ENCODE measurements around the gene ATP2B1.
A peak's percentile ranks its signal among the peaks of the same experiment; 100 is the strongest.

Gene ATP2B1

GRCh38 chr12:89649139-89649538 lies 59.5 kb downstream of the ATP2B1 start:
- TF ChIP-seq CTCF (IDR thresholded peaks at IDR 0.05; ENCODE audit: low read depth, low read length): no peak
- no peak for DNase-seq
- Histone ChIP-seq H3K4me3 (ENCODE audit: low read depth, low read length) (no peak overlapping the region), H3K36me3 (peaks cover 52% of the 10 kb centered on the region), H3K27ac (no peak overlapping the region), H3K9me3 (ENCODE audit: severe bottlenecking) (no peaks in the 10 kb centered on the region), H3K27me3 (ENCODE audit: insufficient read depth, low read depth, severe bottlenecking) (no peaks in the 10 kb centered on the region)

GRCh38 chr12:89648211-89648930 lies 60.3 kb downstream of the ATP2B1 start:
- Histone ChIP-seq H3K27ac (no peak overlapping the region; the same call in 1 of the 2 replicates), H3K36me3 (peaks cover 49% of the 10 kb centered on the region)
- DNase-seq: no peak

GRCh38 chr12:89645434-89645833 lies 63.2 kb downstream of the ATP2B1 start:
- Histone ChIP-seq H3K9me3 (ENCODE audit: severe bottlenecking) (no peaks in the 10 kb centered on the region), H3K27me3 (ENCODE audit: insufficient read depth, low read depth, severe bottlenecking) (no peaks in the 10 kb centered on the region), H3K4me3 (ENCODE audit: low read depth, low read length) (no peak overlapping the region), H3K27ac (peak overlapping the region; percentile 47; the same call in 1 of the 2 replicates), H3K36me3 (peaks cover 48% of the 10 kb centered on the region)
- no peak for DNase-seq
- TF ChIP-seq CTCF (IDR thresholded peaks at IDR 0.05; ENCODE audit: low read depth, low read length): no peak

More at GRCh38 chr12:89648211-89648930, 60.3 kb downstream of the ATP2B1 start:
- H3K9me3 ChIP-seq (ENCODE audit: severe bottlenecking): no peaks in the 10 kb centered on the region
- TF ChIP-seq CTCF (IDR thresholded peaks at IDR 0.05; ENCODE audit: low read depth, low read length): no peak
- H3K27me3 ChIP-seq (ENCODE audit: insufficient read depth, low read depth, severe bottlenecking): no peaks in the 10 kb centered on the region
- H3K4me3 ChIP-seq (ENCODE audit: low read depth, low read length): no peak overlapping the region

GRCh38 chr12:89642959-89643358 lies 65.7 kb downstream of the ATP2B1 start:
- Histone ChIP-seq H3K27ac (no peak overlapping the region), H3K4me3 (ENCODE audit: low read depth, low read length) (no peak overlapping the region), H3K9me3 (ENCODE audit: severe bottlenecking) (no peaks in the 10 kb centered on the region), H3K36me3 (peaks cover 30% of the 10 kb centered on the region), H3K27me3 (ENCODE audit: insufficient read depth, low read depth, severe bottlenecking) (no peaks in the 10 kb centered on the region)
- no peak for DNase-seq
- TF ChIP-seq CTCF (IDR thresholded peaks at IDR 0.05; ENCODE audit: low read depth, low read length): no peak

- Histone ChIP-seq H3K27me3 (ENCODE audit: insufficient read depth, low read depth, severe bottlenecking) (no peaks in the 10 kb centered on the region), H3K36me3 (peaks cover 54% of the 10 kb centered on the region), H3K9me3 (ENCODE audit: severe bottlenecking) (no peaks in the 10 kb centered on the region), H3K4me3 (ENCODE audit: low read depth, low read length) (no peak overlapping the region), H3K27ac (no peak overlapping the region)
- no peak for TF ChIP-seq CTCF (IDR thresholded peaks at IDR 0.05; ENCODE audit: low read depth, low read length)
- DNase-seq: no peak
Measured at GRCh38 chr12:89636776-89637160, 71.9 kb downstream of the ATP2B1 start.

Data from WERI-Rb-1 (cell line).